ENCODE measurements around the gene UHRF2. TPM values are rescaled to one million over a fixed set of nuclear protein-coding genes. Genes with fewer than 3 reads are reported as not detected.

The UHRF2 gene
- total and polyA plus RNA-seq, 2 of the 4 experiments (the other 2 are of a cell fraction) = 27.6 to 37.3 TPM

DNA sequence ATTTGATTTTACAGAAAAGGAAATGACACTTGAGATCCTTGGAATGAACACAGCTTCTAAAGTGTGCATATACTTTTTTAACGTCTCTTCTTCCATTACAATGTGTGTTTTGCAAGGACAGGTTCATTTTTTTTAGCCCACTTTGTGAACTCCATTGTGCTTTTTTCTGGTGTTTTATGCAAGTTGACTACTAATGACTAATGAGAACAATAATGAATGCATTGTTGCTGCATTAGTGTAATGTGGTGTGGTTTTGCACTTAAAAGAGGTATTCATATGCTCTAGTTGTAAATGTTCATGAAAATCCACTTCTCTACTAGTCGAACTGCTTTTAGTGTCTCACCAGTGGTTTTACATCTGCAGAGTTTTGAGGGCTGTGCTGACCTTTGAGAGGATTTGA lies 93.6 kb downstream of the UHRF2 start:
- peaks cover 9 to 18% of the 10 kb centered on the region in 2 experiments for H3K79me1 ChIP-seq (ENCODE audit: low read depth in 1 of 2, low read length in 2 of 2)
- in situ Hi-C loops (cut with MboI; ENCODE audit: low sequenced_read_pairs) (no loop called here), intact Hi-C loops (cut with micrococcal nuclease) (no loop called here), dilution Hi-C loops (cut with HindIII; ENCODE audit: low sequenced_read_pairs, unreplicated experiment) (no loop called here)
- no peak overlapping the region for H2AK5ac ChIP-seq (ENCODE audit: low read depth, low read length)
- no peak overlapping the region for H2AK9ac ChIP-seq (replicated peaks; ENCODE audit: low read depth, low read length, poor library complexity)
- no peak overlapping the region for H2BK15ac ChIP-seq (ENCODE audit: low read depth, low read length)
- no CpG with 5 or more reads among the region's 2 CpGs for WGBS, 2 experiments (ENCODE audit: extremely low coverage in 2 of 2, insufficient read length in 1 of 2)
- H2BK120ac ChIP-seq (ENCODE audit: low read depth, low read length) = no peak overlapping the region
- peak overlapping the region; percentile 58 for H2BK5ac ChIP-seq (ENCODE audit: low read depth, low read length, poor library complexity, severe bottlenecking)
- POLR2A ChIA-PET (ENCODE audit: unreplicated experiment) = no interaction called here
- no peak overlapping the region for H3K4me2 ChIP-seq (ENCODE audit: low read depth, low read length)
- H2BK20ac ChIP-seq (ENCODE audit: low read depth, low read length) = no peak overlapping the region
- CTCF ChIA-PET = interaction anchor here (0.6 kb wide), 1 partner anchor 27 kb away, joined by 3 read pairs; no protein-coding TSS in a partner anchor
- ATAC-seq (ENCODE audit: low read depth) (no peak), DNase-seq (peak; percentile 48)
- H2AFZ ChIP-seq (replicated peaks; ENCODE audit: low read length, poor library complexity) = no peak overlapping the region
- H4K5ac ChIP-seq (ENCODE audit: low read depth, low read length) = no peak overlapping the region
- peaks cover 18% of the 10 kb centered on the region for H3K36me3 ChIP-seq (ENCODE audit: control insufficient read depth, insufficient read depth, low read length)
- H4K8ac ChIP-seq (ENCODE audit: low read depth in 2 of 2, low read length in 2 of 2) = no peak overlapping the region
- H3K27me3 ChIP-seq (ENCODE audit: control insufficient read depth, insufficient read depth, low read length) = no peaks in the 10 kb centered on the region
- no TSS peak for BruUV-seq (replicated peaks)
- H4K20me1 ChIP-seq (ENCODE audit: insufficient read depth, low read length) = no peaks in the 10 kb centered on the region
- H3K14ac ChIP-seq (replicated peaks; ENCODE audit: low read depth, low read length) = no peak overlapping the region
- H4K91ac ChIP-seq (ENCODE audit: insufficient read depth, low read depth, low read length) = no peak overlapping the region
- no peak overlapping the region for H3K18ac ChIP-seq (ENCODE audit: low read depth, low read length)
- H3K23ac ChIP-seq (ENCODE audit: low read depth, low read length) = peak overlapping the region; percentile 27; the same call in 1 of the 2 replicates
- H3K4ac ChIP-seq (ENCODE audit: low read depth, low read length) = no peak overlapping the region
- H3K4me1 ChIP-seq (ENCODE audit: control insufficient read depth, insufficient read depth, low read length) = peaks cover 3% of the 10 kb centered on the region; the same call in 1 of the 2 replicates
- H3K56ac ChIP-seq (ENCODE audit: extremely low read depth, insufficient read depth, low read length) = no peak overlapping the region
- H3K4me3 ChIP-seq (ENCODE audit: insufficient read depth, low read depth, low read length) = no peak overlapping the region
- no peaks in the 10 kb centered on the region for H3K9me3 ChIP-seq (ENCODE audit: control insufficient read depth, insufficient read depth, low read length)
- H3K9ac ChIP-seq (ENCODE audit: low read depth, low read length) = no peak overlapping the region
- TF ChIP-seq BHLHE40 (IDR thresholded peaks at IDR 0.05; ENCODE audit: low read depth, low read length) = no peak
- no peak for TF ChIP-seq SMC3 (IDR thresholded peaks at IDR 0.05; ENCODE audit: low read depth, low read length)
- no peak for TF ChIP-seq POLR2A (IDR thresholded peaks at IDR 0.05; ENCODE audit: low read depth, low read length)
- no peak for TF ChIP-seq RAD21 (IDR thresholded peaks at IDR 0.05; ENCODE audit: low read length)
- no peak for TF ChIP-seq FOS (IDR thresholded peaks at IDR 0.05; ENCODE audit: low read depth, low read length)
- no peak for TF ChIP-seq MXI1 (IDR thresholded peaks at IDR 0.05; ENCODE audit: borderline replicate concordance, low read depth, low read length)
- no peak for TF ChIP-seq CEBPB (IDR thresholded peaks at IDR 0.05; ENCODE audit: low read depth, low read length)
- no peak for TF ChIP-seq NFE2L2 (IDR thresholded peaks at IDR 0.05; ENCODE audit: low read depth, low read length)
- no peak for TF ChIP-seq RFX5 (IDR thresholded peaks at IDR 0.05; ENCODE audit: low read depth, low read length)
- TF ChIP-seq, protein P1, sequence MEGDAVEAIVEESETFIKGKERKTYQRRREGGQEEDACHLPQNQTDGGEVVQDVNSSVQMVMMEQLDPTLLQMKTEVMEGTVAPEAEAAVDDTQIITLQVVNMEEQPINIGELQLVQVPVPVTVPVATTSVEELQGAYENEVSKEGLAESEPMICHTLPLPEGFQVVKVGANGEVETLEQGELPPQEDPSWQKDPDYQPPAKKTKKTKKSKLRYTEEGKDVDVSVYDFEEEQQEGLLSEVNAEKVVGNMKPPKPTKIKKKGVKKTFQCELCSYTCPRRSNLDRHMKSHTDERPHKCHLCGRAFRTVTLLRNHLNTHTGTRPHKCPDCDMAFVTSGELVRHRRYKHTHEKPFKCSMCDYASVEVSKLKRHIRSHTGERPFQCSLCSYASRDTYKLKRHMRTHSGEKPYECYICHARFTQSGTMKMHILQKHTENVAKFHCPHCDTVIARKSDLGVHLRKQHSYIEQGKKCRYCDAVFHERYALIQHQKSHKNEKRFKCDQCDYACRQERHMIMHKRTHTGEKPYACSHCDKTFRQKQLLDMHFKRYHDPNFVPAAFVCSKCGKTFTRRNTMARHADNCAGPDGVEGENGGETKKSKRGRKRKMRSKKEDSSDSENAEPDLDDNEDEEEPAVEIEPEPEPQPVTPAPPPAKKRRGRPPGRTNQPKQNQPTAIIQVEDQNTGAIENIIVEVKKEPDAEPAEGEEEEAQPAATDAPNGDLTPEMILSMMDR (conservative IDR thresholded peaks at IDR 0.05; ENCODE audit: low read depth, low read length) = no peak
- no peak overlapping the region for H3K27ac ChIP-seq (ENCODE audit: insufficient read depth, low read length)
- peaks cover 3% of the 10 kb centered on the region; the same call in 1 of the 2 replicates for H3K9me1 ChIP-seq (ENCODE audit: insufficient read depth, low read length)
